ENCODE data around the gene GEMIN7.

Gene GEMIN7

DNA sequence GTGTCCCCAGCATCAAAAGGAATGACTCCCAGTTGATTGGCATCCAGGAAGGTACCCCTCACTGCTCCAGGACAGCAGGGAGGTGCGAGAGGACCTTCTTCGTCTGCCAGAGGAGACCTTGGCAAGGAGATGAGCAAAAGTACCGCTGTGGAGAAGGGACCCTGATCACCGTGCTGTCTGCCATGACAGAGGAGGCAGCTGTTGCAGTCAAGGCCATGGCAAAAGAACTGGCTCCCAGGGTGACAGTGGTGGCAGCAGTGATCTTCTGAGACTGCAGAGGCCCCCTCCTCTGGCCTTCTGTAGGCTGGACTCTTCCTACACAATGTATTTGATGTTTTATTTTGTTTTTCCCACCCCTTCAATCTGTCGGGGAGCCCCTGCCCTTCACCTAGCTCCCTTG lies 49.7 kb downstream of the GEMIN7 start:
- DNase-seq (ENCODE audit: low spot score) = no peak

DNA sequence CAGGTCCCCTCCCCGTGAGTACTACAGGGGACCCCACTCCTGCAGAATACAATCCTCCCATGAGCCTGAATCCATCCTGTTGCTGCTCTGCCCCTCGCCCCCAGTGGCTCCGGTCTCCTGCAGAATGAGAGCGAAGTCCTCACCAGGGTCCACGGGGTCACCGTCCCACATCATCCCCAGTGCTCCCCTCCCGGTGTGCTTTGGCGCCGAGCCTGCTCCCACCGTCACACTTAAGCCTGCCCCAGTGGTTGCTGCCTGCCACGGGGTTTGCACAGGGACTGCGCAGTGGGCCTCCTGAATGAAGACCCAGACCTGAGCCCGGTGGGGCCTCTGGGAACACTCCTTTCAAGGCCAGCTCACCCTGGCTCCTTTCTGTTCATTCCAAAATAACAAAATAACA lies 51.2 kb downstream of the GEMIN7 start:
- no peak for DNase-seq (ENCODE audit: low spot score)

DNA sequence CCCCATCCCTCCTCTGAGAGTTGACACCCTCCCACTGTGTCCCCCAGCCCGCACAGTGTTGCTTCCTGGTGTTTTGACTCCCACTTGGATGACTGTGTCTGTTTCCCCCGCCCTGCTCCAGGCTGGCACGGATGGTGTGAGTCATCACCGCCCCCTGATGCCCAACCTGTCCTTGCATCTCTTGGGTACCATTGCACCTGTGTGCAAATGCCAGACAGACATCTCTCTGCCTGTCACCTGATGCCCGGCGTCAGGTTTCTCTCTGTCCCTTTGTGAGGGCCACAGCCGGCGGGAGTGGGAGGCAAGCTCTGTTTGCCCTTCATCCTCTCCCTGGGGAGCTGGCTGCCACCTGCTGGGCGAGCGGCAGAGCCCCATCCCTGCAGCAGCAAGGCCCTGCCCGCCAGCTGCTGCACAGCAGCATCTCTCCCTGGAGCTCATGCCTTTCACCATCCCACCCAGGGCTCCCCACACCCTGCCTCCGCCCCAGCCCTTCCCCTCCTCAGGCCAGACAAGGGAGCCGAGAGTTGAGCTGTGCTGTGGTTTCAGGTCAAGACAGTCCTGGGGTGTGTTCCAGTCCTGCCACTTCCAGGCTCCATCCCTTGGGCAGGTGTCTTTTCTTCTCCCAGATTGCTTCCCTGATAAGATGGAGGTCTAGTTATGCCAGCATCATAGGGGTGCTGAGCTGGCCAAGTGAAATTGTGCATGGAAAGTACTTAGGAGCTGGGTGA lies 52.0 kb downstream of the GEMIN7 start:
- no peak for DNase-seq (ENCODE audit: low spot score)

- DNase-seq (ENCODE audit: low spot score) = no peak
Measured at GRCh38 chr19:45133661-45134060, 54.6 kb downstream of the GEMIN7 start.

GRCh38 chr19:45135176-45135885 lies 56.3 kb downstream of the GEMIN7 start:
- DNase-seq (ENCODE audit: low spot score) = no peak

DNA sequence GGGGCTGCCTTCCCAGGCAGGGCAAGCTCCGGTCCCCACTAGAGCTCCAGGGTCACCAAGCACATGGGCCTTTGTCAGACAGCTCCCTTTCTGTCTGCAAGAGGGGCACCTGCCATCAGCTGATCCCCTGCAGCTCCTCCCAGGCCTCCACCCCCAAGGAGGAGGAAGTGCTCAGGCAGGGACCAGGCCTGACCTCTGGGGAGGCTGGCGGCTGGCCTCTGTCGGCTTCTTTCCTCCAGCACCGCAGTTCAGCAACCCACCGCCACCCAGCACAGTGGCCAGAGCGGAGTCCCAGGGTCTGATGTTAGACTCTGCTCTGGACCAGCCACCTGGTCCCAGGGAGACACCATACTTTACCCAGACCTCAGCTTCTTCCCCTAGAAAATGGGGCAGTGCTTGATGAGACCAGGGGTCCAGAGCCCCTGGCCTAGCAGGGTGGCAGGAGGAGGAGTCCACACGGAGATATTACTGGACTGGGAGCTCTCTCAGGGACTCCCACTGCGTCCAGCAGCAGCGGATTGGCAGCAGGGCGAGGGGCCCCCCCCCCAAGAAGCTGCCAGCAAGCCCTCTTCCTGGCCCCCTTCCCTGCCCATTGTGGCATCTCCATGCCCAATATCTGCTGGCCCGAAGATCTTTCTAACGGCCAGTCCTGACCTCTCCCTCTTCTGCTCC lies 57.6 kb downstream of the GEMIN7 start:
- no peak for DNase-seq (ENCODE audit: low spot score)

DNA sequence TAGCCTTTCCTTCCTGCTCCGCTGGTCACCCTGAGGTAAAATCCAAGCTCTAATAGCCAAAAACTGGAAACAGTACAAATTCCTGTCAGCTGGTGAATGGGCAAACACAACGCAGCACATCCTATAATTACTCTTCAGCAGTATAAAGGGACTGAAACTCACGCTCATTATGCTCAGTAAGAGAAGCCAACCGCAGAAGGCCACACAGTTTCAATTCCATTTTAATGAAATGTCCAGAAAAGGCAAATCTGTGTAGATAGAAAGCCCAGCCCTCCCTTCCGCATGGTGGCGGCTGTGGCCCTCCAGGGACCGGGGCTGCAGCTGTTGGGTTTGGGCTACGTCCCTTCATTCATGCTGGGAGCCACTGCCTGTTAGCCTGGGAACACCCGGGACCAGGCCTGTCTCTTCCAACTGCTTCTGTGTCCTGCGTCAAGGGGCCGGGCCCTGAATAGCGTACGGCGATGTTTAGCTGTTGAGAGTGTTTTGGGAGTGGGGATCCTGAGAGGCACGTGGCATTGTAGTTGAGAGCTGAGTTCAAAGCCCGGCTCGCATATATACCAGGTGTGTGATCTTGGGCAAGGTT lies 58.2 kb downstream of the GEMIN7 start:
- no peak for DNase-seq (ENCODE audit: low spot score)

DNA sequence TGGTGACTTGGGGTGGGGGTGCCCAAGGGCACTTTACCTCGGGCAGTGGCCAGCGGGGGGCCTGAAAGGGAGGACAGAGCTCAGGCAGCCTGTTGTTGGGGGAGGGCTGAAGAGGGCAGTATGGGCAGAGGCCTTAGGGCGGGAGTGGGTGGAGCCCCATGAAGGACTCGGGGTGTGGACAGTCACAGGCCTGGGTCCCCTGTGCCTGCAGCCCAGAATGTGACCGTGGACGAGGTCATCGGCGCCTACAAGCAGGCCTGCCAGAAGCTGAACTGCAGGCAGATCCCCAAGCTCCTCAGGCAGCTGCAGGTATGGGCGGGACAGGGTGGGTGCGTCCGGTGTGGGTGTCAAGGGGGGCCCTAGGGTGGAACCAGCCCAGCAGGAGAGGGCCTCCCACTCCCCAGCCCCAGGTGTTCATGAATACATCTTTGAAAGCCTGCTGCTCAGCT lies 59.3 kb downstream of the GEMIN7 start:
- DNase-seq (ENCODE audit: low spot score) = no peak

GRCh38 chr19:45139286-45140143 lies 60.5 kb downstream of the GEMIN7 start:
- no peak for DNase-seq (ENCODE audit: low spot score)

DNA sequence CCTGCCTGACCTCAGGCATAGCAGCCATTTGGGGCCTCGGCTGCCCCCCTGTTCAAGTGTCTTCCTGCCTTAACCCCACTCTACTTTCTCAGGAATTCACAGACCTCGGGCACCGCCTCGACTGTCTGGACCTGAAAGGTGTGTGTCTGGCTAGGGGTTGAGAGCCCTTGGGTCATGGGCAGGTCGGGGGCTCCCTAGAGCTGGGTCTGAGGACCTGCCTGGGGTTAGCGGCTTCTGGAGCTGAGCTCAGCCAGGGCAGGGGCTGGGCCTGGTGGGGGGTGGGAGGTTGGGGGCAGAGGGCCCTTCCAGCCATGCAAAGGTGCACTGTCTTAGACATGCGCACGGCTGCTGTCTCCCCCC lies 61.1 kb downstream of the GEMIN7 start:
- DNase-seq (ENCODE audit: low spot score) = no peak

DNA sequence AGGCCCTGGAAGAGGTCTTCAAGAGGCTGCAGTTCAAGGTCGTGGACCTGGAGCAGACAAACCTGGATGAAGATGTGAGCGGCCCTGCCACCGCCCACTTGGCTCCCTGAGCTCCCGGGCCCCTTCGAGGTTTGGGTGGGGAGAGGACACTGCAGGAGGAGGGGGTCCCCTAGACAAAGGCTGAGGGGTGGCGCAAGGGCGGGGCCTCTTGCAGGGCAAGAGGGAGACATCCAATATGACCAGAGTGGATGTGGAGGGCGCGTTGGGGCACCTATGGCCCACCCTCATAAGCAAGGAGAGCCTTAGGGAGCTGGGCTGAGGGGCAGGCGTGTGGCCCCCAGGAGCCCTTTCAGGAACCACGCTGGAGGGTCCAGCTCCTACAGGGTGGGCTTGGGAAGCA lies 61.5 kb downstream of the GEMIN7 start:
- DNase-seq (ENCODE audit: low spot score) = no peak

Measured in CD4-positive, alpha-beta T cell treated with Interleukin-15 for 4 hours (primary cell).